ENCODE data around the gene CACNG7. TPM values are rescaled to one million over a fixed set of nuclear protein-coding genes. Genes with fewer than 3 reads are reported as not detected.

CACNG7 gene
- polyA plus RNA-seq, 3 donors: not detected

DNA sequence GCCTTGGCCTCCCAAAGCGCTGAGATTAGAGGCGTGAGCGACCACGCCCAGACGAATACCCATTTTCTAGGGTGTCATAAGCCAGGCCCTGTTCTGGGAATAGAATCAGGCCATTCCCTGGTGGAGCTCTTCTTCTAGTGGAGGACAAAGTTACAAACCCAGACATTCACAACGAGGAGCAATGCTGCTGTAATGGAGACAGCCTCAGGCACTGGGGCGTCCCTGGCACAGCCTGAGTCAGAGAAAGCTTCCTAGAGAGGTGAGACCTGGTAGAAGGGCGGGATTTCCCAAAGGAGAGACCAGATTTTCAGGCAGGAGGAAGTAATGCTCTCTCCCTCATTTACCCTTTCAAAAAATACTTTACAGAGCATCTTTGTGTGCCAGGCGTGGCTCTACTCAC lies 14.4 kb upstream of the CACNG7 start:
- peaks cover 0 to 4% (median 0%) of the 10 kb centered on the region in 7 donors for H3K9me3 Mint-ChIP-seq
- intact Hi-C loops (cut with micrococcal nuclease): no loop called here
- H3K4me1 Mint-ChIP-seq: peaks cover 6% of the 10 kb centered on the region
- Histone ChIP-seq H4K20me1 (ENCODE audit: insufficient read depth, low read length) (no peaks in the 10 kb centered on the region), H2AFZ (ENCODE audit: insufficient read depth, low read depth, low read length, poor library complexity, severe bottlenecking) (no peak overlapping the region), H3K79me2 (ENCODE audit: insufficient read depth, low read length) (no peaks in the 10 kb centered on the region), H3K4me1 (ENCODE audit: control insufficient read depth in 1 of 2, insufficient read depth in 2 of 2, low read length in 2 of 2) (peaks cover 5% of the 10 kb centered on the region in 2 donors), H3K27me3 (ENCODE audit: control insufficient read depth in 2 of 2, insufficient read depth in 2 of 2, low read length in 2 of 2) (peaks cover 10 to 32% of the 10 kb centered on the region in 2 donors), H3K9ac (ENCODE audit: insufficient read depth, low read length, poor library complexity, severe bottlenecking) (no peak overlapping the region), H3K36me3 (replicated peaks in 1 of 2; ENCODE audit: control insufficient read depth in 1 of 2, insufficient read depth in 2 of 2, low read length in 2 of 2) (no peaks in the 10 kb centered on the region), H3K4me2 (replicated peaks; ENCODE audit: extremely low read depth, low read length, poor library complexity, severe bottlenecking) (no peak overlapping the region), H3K27ac (ENCODE audit: low read depth in 1 of 2, low read length in 2 of 2) (no peak overlapping the region), H3K9me3 (replicated peaks in 1 of 2; ENCODE audit: control insufficient read depth in 1 of 2, insufficient read depth in 1 of 2, low read length in 2 of 2) (no peaks in the 10 kb centered on the region), H3K4me3 (replicated peaks in 1 of 3; ENCODE audit: low read depth in 2 of 3, low read length in 3 of 3) (no peak overlapping the region)
- H3K36me3 Mint-ChIP-seq: no peaks in the 10 kb centered on the region
- peaks cover 38 to 67% (median 59%) of the 10 kb centered on the region in 3 donors for H3K27me3 Mint-ChIP-seq (ENCODE audit: low read depth in 3 of 3)
- peak overlapping the region in 1 of 7 donors; percentile 33 for H3K27ac Mint-ChIP-seq
- 84% methylated on average over 6 of the region's 9 CpGs for WGBS (ENCODE audit: insufficient coverage)
- no peak for DNase-seq
- H3K4me3 Mint-ChIP-seq: peak overlapping the region in 1 of 2 donors; percentile 19
- TF ChIP-seq, protein P1, sequence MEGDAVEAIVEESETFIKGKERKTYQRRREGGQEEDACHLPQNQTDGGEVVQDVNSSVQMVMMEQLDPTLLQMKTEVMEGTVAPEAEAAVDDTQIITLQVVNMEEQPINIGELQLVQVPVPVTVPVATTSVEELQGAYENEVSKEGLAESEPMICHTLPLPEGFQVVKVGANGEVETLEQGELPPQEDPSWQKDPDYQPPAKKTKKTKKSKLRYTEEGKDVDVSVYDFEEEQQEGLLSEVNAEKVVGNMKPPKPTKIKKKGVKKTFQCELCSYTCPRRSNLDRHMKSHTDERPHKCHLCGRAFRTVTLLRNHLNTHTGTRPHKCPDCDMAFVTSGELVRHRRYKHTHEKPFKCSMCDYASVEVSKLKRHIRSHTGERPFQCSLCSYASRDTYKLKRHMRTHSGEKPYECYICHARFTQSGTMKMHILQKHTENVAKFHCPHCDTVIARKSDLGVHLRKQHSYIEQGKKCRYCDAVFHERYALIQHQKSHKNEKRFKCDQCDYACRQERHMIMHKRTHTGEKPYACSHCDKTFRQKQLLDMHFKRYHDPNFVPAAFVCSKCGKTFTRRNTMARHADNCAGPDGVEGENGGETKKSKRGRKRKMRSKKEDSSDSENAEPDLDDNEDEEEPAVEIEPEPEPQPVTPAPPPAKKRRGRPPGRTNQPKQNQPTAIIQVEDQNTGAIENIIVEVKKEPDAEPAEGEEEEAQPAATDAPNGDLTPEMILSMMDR (IDR thresholded peaks at IDR 0.05): no peak

- Histone ChIP-seq H3K27ac (ENCODE audit: low read depth in 1 of 2, low read length in 2 of 2) (no peak overlapping the region), H3K9ac (ENCODE audit: insufficient read depth, low read length, poor library complexity, severe bottlenecking) (no peak overlapping the region), H3K79me2 (ENCODE audit: insufficient read depth, low read length) (no peaks in the 10 kb centered on the region), H3K36me3 (replicated peaks in 1 of 2; ENCODE audit: control insufficient read depth in 1 of 2, insufficient read depth in 2 of 2, low read length in 2 of 2) (no peaks in the 10 kb centered on the region), H3K4me1 (ENCODE audit: control insufficient read depth in 1 of 2, insufficient read depth in 2 of 2, low read length in 2 of 2) (no peaks in the 10 kb centered on the region), H3K4me2 (replicated peaks; ENCODE audit: extremely low read depth, low read length, poor library complexity, severe bottlenecking) (no peak overlapping the region), H4K20me1 (ENCODE audit: insufficient read depth, low read length) (no peaks in the 10 kb centered on the region), H3K4me3 (replicated peaks in 1 of 3; ENCODE audit: low read depth in 2 of 3, low read length in 3 of 3) (no peak overlapping the region), H3K27me3 (ENCODE audit: control insufficient read depth in 2 of 2, insufficient read depth in 2 of 2, low read length in 2 of 2) (peaks cover 10 to 28% of the 10 kb centered on the region in 2 donors), H2AFZ (ENCODE audit: insufficient read depth, low read depth, low read length, poor library complexity, severe bottlenecking) (no peak overlapping the region), H3K9me3 (replicated peaks in 1 of 2; ENCODE audit: control insufficient read depth in 1 of 2, insufficient read depth in 1 of 2, low read length in 2 of 2) (no peaks in the 10 kb centered on the region)
- H3K4me1 Mint-ChIP-seq: peaks cover 3% of the 10 kb centered on the region
- peaks cover 37 to 66% (median 59%) of the 10 kb centered on the region in 3 donors for H3K27me3 Mint-ChIP-seq (ENCODE audit: low read depth in 3 of 3)
- H3K27ac Mint-ChIP-seq: no peak overlapping the region
- TF ChIP-seq, protein P1 (IDR thresholded peaks at IDR 0.05): no peak
- WGBS (ENCODE audit: insufficient coverage): 48% methylated on average over 4 of the region's 4 CpGs
- no peaks in the 10 kb centered on the region for H3K36me3 Mint-ChIP-seq
- intact Hi-C loops (cut with micrococcal nuclease): no loop called here
- no peak for DNase-seq
- no peak overlapping the region for H3K4me3 Mint-ChIP-seq
- peaks cover 0 to 4% (median 0%) of the 10 kb centered on the region in 7 donors for H3K9me3 Mint-ChIP-seq
Observed at GRCh38 chr19:53896682-53897081, 12.4 kb upstream of the CACNG7 start.

Data from CD14-positive monocyte (primary cell).